ENCODE measurements around the gene DCTN2. TPM values are rescaled to one million over a fixed set of nuclear protein-coding genes. Genes with fewer than 3 reads are reported as not detected.

The DCTN2 gene
- polyA plus RNA-seq, 1 of the 3 experiments (the other 2 are of a cell fraction), result 122 TPM

DNA sequence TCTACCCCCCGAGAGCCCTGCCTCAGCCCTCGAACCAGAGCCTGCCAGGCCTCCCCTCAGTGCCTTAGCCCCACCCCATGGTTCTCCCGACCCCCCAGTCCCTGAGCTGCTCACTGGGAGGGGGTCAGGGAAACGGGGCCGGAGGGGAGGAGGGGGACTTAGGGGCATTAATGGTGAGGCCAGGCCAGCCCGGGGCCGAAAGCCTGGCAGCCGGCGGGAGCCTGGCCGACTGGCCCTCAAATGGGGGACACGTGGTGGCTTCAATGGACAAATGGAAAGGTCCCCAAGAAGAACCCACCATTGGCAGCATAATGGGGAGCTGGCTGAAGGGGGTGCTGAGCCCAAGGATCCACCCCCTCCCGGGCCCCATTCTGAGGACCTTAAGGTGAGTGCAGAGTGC is 18.8 kb downstream of the DCTN2 start:
- POLR2A ChIA-PET, result interaction anchor here (1.1 to 1.8 kb wide), 2 partner anchors 10 to 11 kb away, joined by 4 to 5 read pairs; no protein-coding TSS in a partner anchor
- 92% methylated on average over 11 of the region's 12 CpGs for WGBS (ENCODE audit: low lambda C conversion rate)
- Histone ChIP-seq H3K36me3 (replicated peaks in 1 of 2; ENCODE audit: control insufficient read depth in 1 of 2, insufficient read depth in 2 of 2, low read length in 1 of 2) (peaks cover 40 to 88% of the 10 kb centered on the region in 2 experiments), H4K20me1 (ENCODE audit: insufficient read depth) (peaks cover 9% of the 10 kb centered on the region; the same call in 1 of the 2 replicates), H3K9ac (no peak overlapping the region), H3K4me2 (no peak overlapping the region), H3K4me1 (ENCODE audit: control insufficient read depth in 1 of 2, insufficient read depth in 2 of 2, low read depth in 1 of 2, low read length in 1 of 2) (peaks cover 6 to 19% of the 10 kb centered on the region in 2 experiments), H3F3A (replicated peaks; ENCODE audit: insufficient read depth) (peaks cover 20% of the 10 kb centered on the region), H3K27me3 (ENCODE audit: insufficient read depth) (no peaks in the 10 kb centered on the region), H3K79me2 (ENCODE audit: insufficient read depth) (peaks cover 27% of the 10 kb centered on the region), H3K9me2 (no peaks in the 10 kb centered on the region), H3K27ac (ENCODE audit: low read depth in 2 of 2, low read length in 1 of 2) (no peak overlapping the region), H3K9me3 (no peaks in the 10 kb centered on the region), H3K4me3 (ENCODE audit: low read depth in 2 of 2, low read length in 1 of 2) (no peak overlapping the region), H2AFZ (ENCODE audit: low read depth) (no peak overlapping the region)
- TF ChIP-seq SIN3A (IDR thresholded peaks at IDR 0.05; ENCODE audit: borderline replicate concordance, low read depth, low read length), result no peak
- TF ChIP-seq, protein P1, sequence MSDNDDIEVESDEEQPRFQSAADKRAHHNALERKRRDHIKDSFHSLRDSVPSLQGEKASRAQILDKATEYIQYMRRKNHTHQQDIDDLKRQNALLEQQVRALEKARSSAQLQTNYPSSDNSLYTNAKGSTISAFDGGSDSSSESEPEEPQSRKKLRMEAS (IDR thresholded peaks at IDR 0.05; ENCODE audit: low read depth), result no peak
- TF ChIP-seq, protein P2, sequence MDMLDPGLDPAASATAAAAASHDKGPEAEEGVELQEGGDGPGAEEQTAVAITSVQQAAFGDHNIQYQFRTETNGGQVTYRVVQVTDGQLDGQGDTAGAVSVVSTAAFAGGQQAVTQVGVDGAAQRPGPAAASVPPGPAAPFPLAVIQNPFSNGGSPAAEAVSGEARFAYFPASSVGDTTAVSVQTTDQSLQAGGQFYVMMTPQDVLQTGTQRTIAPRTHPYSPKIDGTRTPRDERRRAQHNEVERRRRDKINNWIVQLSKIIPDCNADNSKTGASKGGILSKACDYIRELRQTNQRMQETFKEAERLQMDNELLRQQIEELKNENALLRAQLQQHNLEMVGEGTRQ (IDR thresholded peaks at IDR 0.05; ENCODE audit: borderline replicate concordance, low read depth, low read length), result no peak
- CTCF ChIA-PET, result interaction anchor here (1.5 kb wide), 1 partner anchor 12 kb away, joined by 4 read pairs; no protein-coding TSS in a partner anchor
- no peak for DNase-seq

DNA sequence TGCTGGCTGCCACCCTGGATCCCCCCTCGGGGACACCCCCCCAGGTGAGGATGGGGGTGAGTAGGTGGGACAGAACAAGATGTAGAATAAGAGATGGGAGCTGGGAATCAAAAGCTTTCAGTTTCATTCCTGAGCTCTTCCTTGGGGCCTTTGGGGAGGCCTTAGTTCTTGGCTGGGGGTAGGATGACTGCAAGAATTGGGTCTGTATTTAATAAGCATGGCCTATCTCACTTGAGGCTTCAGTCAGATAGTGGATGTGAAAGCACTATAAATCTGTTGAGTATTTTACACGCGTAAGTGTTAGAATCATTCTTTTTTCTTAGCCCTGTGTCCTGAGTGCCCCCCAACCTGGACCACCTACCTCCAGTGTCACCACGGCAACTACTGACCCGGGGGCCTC is 19.8 kb downstream of the DCTN2 start:
- H3K4me2 ChIP-seq, result no peak overlapping the region
- peaks cover 18% of the 10 kb centered on the region for H3F3A ChIP-seq (replicated peaks; ENCODE audit: insufficient read depth)
- no peaks in the 10 kb centered on the region for H3K27me3 ChIP-seq (ENCODE audit: insufficient read depth)
- 75% methylated on average over 4 of the region's 5 CpGs for WGBS (ENCODE audit: low lambda C conversion rate)
- no peak overlapping the region for H3K9ac ChIP-seq
- H3K4me3 ChIP-seq (ENCODE audit: low read depth in 2 of 2, low read length in 1 of 2), result no peak overlapping the region
- no peak overlapping the region for H2AFZ ChIP-seq (ENCODE audit: low read depth)
- peaks cover 9% of the 10 kb centered on the region; the same call in 1 of the 2 replicates for H4K20me1 ChIP-seq (ENCODE audit: insufficient read depth)
- peaks cover 6 to 20% of the 10 kb centered on the region in 2 experiments for H3K4me1 ChIP-seq (ENCODE audit: control insufficient read depth in 1 of 2, insufficient read depth in 2 of 2, low read depth in 1 of 2, low read length in 1 of 2)
- peaks cover 28% of the 10 kb centered on the region for H3K79me2 ChIP-seq (ENCODE audit: insufficient read depth)
- no peaks in the 10 kb centered on the region for H3K9me2 ChIP-seq
- CTCF ChIA-PET, result interaction anchor here (0.5 to 1.5 kb wide), 4 partner anchors 13 to 199 kb away, joined by 3 to 5 read pairs (median 4); no protein-coding TSS in a partner anchor
- H3K27ac ChIP-seq (ENCODE audit: low read depth in 2 of 2, low read length in 1 of 2), result peak overlapping the region in 1 of 2 experiments; percentile 19; a peak in 1 of 4 replicates
- H3K9me3 ChIP-seq, result no peaks in the 10 kb centered on the region
- no peak for DNase-seq
- peaks cover 30 to 78% of the 10 kb centered on the region in 2 experiments for H3K36me3 ChIP-seq (replicated peaks in 1 of 2; ENCODE audit: control insufficient read depth in 1 of 2, insufficient read depth in 2 of 2, low read length in 1 of 2)
- TF ChIP-seq MEF2A (IDR thresholded peaks at IDR 0.05; ENCODE audit: borderline replicate concordance, low read depth), result no peak
- no peak for TF ChIP-seq SMC3 (IDR thresholded peaks at IDR 0.05; ENCODE audit: low read depth, low read length)
- TF ChIP-seq RXRA (IDR thresholded peaks at IDR 0.05; ENCODE audit: borderline replicate concordance, low read depth), result no peak
- TF ChIP-seq, protein P3, sequence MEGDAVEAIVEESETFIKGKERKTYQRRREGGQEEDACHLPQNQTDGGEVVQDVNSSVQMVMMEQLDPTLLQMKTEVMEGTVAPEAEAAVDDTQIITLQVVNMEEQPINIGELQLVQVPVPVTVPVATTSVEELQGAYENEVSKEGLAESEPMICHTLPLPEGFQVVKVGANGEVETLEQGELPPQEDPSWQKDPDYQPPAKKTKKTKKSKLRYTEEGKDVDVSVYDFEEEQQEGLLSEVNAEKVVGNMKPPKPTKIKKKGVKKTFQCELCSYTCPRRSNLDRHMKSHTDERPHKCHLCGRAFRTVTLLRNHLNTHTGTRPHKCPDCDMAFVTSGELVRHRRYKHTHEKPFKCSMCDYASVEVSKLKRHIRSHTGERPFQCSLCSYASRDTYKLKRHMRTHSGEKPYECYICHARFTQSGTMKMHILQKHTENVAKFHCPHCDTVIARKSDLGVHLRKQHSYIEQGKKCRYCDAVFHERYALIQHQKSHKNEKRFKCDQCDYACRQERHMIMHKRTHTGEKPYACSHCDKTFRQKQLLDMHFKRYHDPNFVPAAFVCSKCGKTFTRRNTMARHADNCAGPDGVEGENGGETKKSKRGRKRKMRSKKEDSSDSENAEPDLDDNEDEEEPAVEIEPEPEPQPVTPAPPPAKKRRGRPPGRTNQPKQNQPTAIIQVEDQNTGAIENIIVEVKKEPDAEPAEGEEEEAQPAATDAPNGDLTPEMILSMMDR (IDR thresholded peaks at IDR 0.05), result no peak
- no peak for TF ChIP-seq MXI1 (IDR thresholded peaks at IDR 0.05; ENCODE audit: low read depth, low read length)
- no peak for TF ChIP-seq ELF1 (IDR thresholded peaks at IDR 0.05)
- POLR2A ChIA-PET, result interaction anchor here (1.1 to 1.3 kb wide), 3 partner anchors 9 to 12 kb away, joined by 3 to 4 read pairs (median 3); no protein-coding TSS in a partner anchor
